Stromal cell of bone marrow (primary cell): ENCODE results near the gene STXBP2.

ENCODE experiments used
- DNase-seq: peaks from one replicate; pipeline ENCODE4 v3.0.0-alpha.2; 2012; ENCODE audit warnings: low read depth

The STXBP2 gene

DNA sequence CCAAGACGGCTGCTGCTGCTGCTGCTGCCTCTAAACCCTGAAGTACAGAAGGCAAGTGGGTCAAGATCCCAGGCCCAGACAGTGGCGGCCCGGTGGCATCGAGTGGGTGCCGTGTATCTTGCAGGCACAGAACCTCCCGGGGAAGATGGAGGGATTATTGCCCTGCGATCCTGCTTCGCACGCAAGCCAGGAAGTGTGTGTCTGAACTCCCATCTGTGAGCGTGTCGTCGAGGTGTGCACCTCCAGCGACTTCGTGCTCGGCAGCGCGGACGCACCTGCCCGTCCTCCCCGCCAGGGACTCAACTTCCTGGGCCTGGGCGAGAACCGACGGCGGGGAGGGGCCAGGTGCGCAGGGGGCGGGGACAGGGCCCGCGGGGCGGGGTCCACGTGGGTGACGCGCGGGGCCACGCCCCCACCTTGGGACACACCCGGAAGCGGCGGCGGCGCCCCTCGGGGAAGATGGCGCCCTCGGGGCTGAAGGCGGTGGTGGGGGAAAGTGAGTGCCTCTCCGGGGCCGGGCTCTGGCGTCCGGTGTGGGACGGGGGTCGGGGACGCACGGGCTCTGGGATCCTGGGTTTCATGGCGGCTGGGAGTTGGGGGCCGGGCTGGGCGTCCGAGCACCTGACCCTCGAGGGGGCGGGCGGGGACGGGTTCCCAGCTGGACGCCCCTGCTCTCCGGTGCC, at the start of gene STXBP2:
Gene STXBP2 (plus strand): TSS at position 420 of the 683 bp plus-strand sequence. CDS start 40 bp downstream, at position 460.
- no peak for DNase-seq

DNA sequence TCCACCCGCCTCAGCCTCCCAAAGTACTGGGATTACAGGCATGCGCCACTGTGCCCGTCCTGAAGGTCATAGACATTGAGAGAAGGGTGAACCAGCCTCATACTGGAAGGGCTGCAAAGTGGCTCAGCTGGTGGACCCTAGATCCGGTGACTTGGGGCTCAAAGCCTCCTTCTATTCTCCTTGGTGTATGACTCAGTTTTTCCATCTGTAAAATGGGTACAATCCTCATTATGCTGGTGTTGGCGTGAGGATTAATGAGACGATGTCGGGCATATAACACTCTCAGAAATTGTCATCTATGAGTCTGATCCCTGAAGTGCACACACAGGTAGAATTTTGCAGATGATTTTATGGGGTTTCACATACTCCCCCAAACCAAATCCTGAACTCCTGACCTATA, 47.1 kb upstream of the STXBP2 start:
- no peak for DNase-seq

DNA sequence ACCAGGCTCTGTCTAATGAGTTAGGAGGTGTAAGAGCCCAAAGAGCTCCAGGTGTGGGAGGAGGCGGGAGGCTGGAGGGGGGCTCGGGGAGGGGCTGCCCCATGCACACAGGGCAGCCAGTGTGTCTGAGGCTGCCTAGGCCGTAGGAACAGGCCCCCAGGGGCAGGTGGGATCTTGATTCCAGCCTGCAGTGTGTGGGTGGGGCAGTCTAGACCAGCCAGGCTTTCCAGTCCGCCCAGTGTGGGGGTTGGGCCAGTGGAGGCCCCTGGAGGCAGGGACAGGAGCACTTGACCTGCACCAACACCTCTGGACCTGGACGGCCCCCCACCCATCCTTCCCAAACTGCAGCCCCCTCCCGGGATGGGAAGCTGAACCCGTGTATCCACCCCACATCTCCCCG, 46.7 kb upstream of the STXBP2 start:
- DNase-seq: no peak

DNA sequence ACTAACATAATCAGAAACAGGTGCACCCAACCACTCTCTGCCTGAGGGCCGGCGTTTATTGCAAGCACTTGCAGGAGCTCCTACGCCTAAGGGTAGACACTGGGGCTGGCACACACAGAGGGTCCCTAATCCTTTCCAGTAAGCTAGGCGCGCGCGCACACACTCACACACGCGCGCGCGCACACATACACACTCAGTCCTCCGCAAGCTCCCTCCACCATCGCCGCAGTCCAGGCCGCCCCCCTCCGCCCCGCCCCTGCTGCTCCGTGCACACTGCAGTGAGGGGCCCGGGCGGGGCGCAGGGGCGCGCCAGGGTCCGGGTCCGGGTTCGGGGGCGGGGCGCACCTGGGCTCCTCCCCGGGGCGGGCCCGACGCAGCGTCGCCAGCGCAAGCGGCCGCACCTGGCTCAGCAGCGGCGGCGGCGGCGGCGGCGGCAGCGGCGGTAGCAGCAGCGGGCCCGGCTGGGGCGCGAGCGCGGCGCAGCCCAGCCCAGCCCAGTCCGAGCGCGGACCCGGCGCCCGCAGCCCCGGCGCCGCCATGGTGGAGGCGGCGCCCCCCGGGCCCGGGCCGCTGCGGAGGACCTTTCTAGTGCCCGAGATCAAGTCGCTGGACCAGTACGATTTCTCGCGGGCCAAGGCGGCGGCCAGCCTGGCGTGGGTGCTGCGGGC, 41.3 kb upstream of the STXBP2 start, which contains the start of gene CAMSAP3:
Gene CAMSAP3 (plus strand): TSS at position 398 of the 668 bp plus-strand sequence. CDS start 140 bp downstream, at position 538.
- DNase-seq: no peak

DNA sequence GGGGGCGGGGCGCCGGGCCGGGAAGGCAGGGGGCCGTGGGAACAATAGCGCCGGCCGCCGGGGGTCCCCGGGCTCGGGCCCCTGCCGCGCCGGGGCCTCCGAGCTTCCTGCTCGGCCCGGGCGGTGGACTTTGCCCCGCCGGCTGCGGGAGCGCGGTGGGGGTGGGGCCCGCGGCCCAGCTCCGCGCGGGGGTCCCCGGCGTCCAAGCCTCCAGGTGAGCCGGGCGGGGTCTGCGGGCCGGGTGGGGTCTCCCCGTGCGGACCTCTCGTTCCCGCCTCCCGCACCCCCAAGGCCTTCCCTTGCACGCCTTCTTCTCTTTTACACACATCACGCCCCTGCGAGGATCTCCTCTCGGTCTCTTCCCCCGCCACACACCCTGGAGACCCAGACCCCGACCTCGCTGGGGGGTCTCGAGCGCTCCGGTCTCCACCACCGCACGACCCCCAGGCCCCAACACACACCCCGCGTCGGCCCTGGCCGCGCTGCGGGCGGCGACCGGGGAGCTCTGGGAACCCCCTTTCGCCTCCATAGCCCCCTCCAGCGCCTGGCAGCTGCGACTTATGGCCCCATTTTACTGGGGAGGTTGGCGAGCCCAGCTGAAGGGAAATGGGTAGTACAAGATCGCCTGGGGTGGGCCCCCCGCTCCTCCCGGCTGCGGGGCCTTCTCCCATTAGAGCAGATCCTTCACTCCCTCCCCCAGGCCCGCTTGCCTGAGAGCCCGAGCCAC, 40.5 kb upstream of the STXBP2 start:
- DNase-seq: no peak

DNA sequence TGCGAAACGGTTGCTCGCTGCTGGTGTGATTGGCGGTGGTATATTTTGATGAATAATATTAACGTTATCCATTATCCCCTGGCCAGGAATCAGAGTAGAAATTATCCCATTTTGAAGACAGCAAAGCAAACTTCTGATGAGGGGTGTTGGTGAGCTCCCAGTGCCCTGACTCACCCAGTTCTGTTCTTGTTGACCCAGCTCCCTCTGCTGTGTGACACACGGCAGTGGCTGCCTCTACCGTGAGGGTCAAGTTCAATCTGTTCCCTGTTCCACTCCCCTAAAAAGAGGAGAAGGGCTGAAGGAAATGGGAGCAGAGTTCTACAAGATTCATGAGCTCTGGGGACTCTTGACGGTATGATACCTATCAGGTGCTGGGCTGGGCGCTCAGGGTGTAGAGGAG, 39.2 kb upstream of the STXBP2 start:
- no peak for DNase-seq

DNA sequence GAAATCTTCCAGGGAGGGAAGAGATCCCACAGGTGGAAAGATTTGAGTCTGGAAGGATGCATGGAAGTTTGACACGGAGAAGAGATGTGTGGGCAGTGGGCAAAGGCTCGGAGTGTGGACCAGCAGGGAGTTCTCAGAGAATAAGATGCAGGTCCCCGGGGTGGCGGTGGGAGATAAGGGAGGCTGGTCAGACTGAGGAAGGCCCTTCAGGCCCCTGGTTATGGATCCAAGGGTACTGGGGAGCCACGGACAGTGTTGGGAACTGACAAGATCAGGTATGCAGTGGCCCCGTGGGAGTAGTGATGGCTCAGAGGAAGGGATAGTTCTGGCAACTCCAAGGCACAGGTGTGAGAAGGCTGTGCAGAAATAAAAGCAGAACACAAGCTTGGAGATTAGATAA, 38.7 kb upstream of the STXBP2 start:
- no peak for DNase-seq

DNA sequence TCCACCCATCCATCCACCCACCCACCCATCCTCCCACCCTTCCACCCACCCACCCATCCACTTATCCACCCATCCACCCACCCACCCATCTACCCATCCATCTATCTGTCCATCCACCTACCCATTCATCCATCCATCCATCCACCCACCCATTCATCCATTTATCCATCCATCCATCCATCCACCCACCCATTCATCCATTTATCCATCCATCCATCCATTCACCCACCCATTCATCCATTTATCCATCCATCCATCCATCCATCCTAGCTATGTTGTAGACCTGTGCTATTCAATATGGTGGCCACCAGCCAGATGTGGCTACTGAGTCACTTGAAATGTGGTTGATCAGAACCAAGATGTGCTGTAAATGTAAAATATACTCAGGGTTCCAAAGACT, 36.2 kb upstream of the STXBP2 start:
- no peak for DNase-seq

DNA sequence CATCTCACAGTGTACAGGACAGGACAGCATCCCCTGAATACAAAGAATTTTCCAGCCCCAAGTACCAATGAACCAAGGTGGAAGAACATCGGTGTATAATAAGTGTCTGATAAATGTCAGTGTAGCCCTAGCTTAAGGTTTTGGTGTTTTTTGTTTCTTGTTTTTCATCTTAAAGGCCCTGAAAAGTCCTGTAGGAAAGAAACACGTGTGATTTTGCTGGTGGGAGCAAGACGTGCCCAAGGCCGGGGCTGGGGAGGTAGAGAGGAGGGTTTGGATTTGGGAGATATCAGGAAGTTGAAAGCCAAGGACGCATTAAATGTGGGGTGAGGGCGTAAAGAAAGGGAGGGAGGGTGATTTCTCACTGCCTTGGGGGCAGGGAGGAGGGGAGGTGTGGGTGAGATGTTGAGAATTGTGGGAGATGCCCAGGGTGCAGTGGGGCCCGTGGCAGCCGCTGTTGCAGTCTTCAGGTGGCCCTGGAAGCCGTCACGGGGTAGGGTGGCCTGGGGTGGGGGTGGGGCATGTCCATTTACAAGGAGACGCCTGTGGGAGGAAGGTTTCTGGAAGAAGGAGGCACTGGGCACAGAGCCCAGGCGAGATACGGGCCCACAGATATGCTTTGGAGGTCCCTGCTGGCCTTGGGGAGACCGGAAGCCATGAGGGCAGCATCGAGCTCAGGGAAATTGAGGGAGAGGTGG, 34.5 kb upstream of the STXBP2 start:
- DNase-seq: no peak

DNA sequence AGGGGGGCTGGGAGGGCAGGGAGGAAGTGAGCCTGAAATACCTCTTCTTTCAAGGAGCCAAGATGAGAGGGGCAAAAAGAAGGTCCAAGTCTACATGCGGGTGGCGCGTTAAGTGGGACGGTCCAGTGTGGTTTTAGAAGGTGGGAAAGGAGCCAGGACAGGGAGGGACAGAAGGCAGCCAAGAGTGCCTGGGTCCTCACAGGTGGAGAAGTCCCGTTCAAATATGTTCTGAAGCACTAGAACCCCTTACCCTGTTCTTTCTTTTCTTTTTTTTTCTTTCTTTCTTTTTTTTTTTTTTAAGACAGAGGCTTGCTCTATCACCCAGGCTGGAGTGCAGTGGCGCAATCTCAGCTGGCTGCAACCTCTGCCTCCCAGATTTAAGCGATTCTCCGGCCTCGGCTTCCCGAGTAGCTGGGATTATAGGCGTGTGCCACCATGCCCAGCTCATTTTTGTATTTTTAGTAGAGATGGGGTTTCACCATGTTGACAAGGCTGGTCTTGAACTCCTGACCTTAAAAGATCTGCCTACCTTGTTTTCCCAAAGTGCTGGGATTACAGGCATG, 33.9 kb upstream of the STXBP2 start:
- no peak for DNase-seq

DNA sequence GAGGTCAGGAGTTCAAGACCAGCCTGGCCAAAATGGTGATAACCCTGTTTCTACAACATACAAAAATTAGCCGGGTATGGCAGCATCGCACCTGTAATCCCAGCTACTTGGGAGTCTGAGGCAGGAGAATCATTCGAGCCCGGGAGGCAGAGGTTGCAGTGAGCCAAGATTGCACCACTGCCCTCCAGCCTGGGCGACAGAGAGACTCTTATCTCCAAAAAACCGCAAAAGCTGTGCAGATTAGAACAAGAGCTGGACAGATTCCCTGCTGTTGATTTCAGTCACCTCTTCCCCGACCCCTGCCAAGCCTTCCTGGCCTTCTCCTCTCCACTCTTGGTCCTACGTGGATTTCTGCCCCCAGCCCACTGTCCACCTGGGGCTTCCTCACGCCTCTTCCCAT, 33.0 kb upstream of the STXBP2 start:
- no peak for DNase-seq

DNA sequence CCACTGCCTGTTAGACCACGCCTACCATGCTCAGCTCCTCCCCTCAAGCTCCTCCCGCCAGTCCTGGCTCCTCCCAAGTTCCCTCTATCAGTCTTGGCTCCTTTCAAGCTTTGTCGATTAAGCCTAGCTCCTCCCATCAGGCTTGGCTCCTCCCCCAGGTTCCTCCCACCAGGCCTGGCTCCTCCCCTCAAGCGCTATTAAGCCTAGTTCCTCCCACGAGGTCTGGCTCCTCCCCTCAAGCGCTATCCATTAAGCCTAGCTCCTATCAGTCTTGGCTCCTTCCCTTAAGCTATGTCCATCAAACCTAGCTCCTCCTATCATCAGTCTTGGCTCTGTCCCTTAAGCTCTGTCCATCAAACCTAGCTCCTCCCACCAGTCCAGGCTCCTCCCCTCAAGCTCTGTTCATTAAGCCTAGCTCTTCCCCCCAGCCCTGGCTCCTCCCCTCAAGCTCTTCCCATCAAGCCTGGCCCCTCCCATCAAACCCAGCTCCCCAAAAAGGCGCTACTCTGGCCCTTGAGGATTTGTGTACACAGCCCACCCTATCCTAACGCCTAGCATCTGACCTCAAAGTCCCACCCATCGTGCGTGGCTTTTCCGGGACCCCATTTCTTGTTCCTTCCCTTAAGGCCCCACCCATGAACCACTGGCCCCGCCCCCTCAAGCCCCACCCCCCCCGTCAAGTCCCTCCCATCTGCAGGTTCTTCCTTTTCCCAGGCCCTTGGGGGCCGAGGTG, 31.3 kb upstream of the STXBP2 start:
- DNase-seq: no peak

DNA sequence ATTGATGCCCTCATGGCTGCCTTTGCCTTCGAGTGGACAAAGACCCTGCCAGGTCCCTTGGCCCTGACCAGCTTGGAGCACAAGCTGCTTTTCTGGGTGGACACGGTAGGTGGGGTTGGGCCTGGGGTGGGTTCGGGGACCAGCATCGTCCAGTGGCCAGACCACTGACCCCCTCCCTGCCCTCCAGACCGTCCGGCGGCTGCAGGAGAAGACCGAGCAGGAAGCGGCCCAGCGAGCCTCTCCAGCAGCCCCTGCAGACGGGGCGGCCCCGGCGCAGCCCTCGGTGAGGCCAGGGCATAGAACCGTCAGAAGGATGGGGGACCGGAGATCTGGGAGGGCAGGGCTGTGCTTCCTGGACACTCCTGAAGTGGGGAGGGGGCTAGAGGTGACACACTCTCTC, 30.6 kb upstream of the STXBP2 start:
- no peak for DNase-seq

DNA sequence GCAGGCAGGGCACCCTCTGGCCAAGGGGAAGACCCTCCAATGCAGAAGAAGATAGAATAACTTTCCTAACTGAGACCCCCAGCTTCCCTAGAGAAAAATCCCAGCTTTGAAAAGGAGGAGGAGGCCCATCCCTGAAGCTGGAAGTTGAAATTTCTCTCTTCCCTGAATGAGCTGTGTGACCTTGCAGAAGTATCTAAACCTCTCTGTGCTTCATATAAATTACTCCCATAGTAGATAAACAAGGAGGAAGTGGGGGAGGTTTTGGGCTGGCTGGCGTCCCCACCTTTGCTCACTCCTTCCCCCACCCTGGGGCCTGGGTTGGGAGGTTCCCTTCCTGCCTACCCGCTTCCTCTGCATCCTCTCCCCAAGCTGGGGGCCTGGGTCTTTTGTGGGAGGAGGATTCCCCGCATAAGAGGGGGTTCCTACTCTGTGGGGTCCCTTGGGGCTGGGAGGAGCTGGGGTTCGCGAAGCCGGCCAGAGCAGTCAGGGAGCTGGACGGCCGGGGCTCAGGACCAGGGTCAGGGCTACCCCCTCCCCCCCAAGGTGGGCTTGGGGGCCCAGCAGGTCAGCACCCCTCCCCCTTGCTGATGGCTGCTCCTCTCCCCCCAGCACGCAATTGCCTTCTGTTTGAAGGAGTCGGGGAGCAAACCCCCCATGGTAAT, 29.6 kb upstream of the STXBP2 start:
- no peak for DNase-seq

DNA sequence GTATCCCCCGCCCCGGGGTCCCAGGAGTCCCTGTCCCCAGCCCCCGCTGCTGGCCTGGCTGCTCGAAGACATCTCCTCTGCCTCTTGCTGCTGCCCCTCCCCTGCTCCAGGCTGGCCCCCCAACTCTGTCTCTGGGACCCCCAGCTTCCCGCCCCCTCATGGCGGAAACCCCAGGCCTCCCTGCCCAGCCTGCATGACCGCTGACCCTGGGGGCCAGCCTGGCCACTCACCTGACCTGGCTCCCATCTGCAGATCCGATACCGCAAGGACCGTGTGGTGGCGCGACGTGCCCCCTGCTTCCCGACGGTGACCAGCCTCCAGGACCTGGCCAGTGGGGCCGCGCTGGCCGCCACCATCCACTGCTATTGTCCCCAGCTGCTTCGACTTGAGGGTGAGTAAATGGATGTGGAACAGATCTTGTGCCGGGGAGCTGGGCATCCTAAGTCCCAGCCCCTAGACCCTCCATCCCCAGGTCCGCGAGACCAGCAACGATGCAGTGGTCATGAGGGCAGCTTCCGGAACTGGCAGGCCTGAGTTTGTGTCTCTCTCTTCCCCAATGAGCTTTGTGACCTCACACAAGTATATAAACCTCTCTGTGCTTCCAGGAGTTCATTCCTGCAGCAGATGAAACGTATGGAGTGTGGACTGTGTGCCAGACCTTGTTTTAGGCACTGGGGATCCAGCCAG, 28.9 kb upstream of the STXBP2 start:
- no peak for DNase-seq

DNA sequence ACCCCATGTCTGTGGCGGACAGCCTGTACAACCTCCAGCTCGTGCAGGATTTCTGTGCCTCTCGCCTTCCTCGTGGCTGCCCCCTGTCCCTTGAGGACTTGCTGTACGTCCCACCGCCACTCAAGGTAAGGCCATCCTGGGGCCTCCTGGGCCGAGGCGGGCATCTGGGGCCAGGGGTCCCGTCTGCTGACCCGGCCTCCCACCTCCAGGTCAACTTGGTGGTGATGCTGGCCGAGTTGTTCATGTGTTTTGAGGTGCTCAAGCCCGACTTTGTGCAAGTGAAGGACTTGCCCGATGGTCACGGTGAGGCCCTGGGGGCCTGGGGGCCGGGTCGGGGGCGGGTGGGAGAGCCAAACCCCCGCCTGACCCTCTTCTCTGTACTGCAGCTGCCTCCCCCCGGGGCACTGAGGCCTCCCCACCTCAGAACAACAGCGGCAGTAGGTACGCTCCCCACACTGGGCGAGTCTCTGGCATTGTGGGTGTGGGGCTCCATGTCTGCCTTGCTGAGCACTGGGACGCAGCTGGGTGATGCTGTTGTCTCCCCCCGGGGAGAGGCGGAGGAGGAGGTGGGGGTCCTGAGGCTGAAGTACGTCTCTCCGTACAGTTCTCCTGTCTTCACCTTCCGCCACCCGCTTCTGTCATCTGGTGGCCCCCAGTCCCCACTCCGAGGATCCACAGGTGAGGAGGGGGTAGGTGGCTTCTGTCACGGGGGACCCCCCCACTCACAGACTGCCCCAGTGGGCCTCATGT, 26.2 kb upstream of the STXBP2 start:
- no peak for DNase-seq

DNA sequence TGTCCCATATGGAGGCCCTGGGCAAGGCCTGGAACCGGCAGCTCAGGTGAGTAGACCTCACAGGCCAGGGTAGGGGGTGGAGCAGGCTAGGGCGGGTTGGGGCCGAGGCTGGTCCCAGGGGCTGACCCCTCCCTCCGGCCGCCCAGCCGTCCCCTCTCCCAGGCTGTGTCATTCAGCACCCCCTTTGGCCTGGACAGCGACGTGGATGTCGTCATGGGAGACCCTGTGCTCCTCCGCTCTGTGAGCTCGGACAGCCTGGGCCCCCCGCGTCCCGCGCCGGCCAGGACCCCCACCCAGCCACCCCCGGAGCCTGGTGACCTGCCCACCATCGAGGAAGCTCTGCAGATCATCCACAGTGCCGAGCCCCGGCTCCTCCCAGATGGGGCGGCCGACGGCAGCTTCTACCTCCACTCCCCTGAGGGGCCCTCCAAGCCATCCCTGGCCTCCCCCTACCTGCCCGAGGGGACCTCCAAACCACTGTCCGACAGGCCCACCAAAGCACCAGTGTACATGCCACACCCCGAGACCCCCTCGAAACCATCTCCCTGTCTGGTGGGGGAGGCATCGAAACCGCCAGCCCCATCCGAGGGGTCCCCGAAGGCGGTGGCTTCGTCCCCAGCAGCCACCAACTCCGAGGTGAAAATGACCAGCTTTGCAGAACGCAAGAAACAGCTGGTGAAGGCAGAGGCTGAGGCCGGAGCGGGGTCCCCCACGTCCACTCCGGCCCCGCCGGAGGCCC, 25.2 kb upstream of the STXBP2 start:
- DNase-seq: no peak

DNA sequence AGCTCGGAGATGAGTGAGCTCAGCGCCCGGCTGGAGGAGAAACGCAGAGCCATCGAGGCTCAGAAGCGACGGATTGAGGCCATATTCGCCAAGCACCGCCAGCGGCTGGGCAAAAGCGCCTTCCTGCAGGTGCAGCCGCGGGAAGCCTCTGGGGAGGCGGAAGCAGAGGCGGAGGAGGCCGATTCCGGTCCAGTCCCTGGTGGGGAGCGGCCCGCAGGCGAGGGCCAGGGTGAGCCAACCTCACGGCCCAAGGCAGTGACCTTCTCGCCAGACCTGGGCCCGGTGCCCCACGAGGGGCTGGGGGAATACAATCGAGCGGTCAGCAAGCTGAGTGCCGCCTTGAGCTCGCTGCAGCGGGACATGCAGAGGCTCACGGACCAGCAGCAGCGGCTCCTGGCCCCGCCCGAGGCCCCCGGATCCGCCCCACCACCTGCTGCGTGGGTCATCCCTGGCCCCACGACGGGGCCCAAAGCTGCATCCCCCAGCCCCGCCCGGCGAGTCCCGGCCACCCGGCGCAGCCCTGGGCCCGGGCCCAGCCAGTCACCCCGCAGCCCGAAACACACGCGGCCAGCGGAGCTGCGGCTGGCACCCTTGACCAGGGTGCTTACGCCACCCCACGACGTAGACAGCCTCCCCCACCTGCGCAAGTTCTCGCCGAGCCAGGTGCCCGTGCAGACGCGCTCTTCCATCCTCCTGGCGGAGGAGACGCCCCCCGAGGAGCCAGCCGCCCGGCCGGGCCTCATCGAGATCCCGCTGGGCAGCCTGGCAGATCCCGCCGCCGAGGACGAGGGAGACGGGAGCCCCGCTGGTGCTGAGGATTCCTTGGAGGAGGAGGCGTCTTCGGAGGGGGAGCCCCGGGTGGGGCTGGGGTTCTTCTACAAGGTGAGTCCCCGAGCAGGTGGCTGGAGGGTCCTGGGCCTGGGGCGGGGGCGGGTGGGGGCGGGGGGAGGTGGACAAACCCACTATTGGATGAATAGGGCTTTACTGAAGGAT, 24.3 kb upstream of the STXBP2 start:
- no peak for DNase-seq
